ENCODE results near the gene CAPN2. TPM values are rescaled to one million over a fixed set of nuclear protein-coding genes. Genes with fewer than 3 reads are reported as not detected.
"Not testable (repeated sequence)": the region's sequence is repeated elsewhere in the genome, so short reads cannot be mapped to it uniquely, and the experiment has no call there.

The CAPN2 gene
- total RNA-seq, 4 donors from 2014 or later, result 96.5 to 170 (median 117) TPM

GRCh38 chr1:223796210-223796609 is 83.9 kb downstream of the CAPN2 start:
- intact Hi-C loops (cut with DNase I; ENCODE audit: low total_unique reads), result no loop called here
- TF ChIP-seq CTCF (IDR thresholded peaks at IDR 0.05), result no peak
- TF ChIP-seq POLR2A (IDR thresholded peaks at IDR 0.05), result no peak
- H3K4me1 ChIP-seq, result no peaks in the 10 kb centered on the region
- DNase-seq, result no peak
- no peaks in the 10 kb centered on the region for H3K27me3 ChIP-seq
- H3K9me3 ChIP-seq, result no peaks in the 10 kb centered on the region
- no peak overlapping the region for H3K4me3 ChIP-seq
- no peak overlapping the region for H3K27ac ChIP-seq
- no peaks in the 10 kb centered on the region for H3K36me3 ChIP-seq

GRCh38 chr1:223802032-223802431 is 89.7 kb downstream of the CAPN2 start:
- no peak overlapping the region for H3K4me3 ChIP-seq
- no peak overlapping the region for H3K27ac ChIP-seq
- TF ChIP-seq CTCF (IDR thresholded peaks at IDR 0.05) (no peak), POLR2A (IDR thresholded peaks at IDR 0.05) (no peak)
- H3K27me3 ChIP-seq, result no peaks in the 10 kb centered on the region
- DNase-seq, result no peak
- intact Hi-C loops (cut with DNase I; ENCODE audit: low total_unique reads), result no loop called here
- H3K36me3 ChIP-seq, result no peaks in the 10 kb centered on the region
- no peaks in the 10 kb centered on the region for H3K4me1 ChIP-seq
- no peaks in the 10 kb centered on the region for H3K9me3 ChIP-seq

DNA sequence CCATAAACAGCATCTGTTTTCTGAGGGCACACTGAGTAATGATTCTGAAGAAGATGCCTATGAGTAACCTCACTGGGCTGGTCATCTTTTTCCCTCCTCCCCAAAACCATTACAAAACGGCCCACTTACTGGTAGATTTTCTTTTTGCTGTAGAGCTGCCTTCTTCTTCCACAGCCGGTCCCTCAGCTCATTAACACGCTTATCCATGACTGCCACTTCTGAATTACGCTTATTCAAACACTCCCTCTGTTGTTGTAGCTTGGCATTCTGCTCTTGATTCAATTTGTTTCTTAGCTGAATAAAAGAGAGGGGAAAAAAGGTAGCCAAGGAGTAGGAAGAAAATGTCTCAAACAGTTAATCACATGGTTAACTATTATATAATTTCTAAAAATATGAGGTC is 90.3 kb downstream of the CAPN2 start:
- Histone ChIP-seq H3K27me3 (no peaks in the 10 kb centered on the region), H3K4me3 (no peak overlapping the region), H3K36me3 (no peaks in the 10 kb centered on the region), H3K27ac (no peak overlapping the region), H3K4me1 (no peaks in the 10 kb centered on the region), H3K9me3 (no peaks in the 10 kb centered on the region)
- DNase-seq, result no peak
- TF ChIP-seq POLR2A (IDR thresholded peaks at IDR 0.05) (no peak), CTCF (IDR thresholded peaks at IDR 0.05) (no peak)
- intact Hi-C loops (cut with DNase I; ENCODE audit: low total_unique reads), result no loop called here

DNA sequence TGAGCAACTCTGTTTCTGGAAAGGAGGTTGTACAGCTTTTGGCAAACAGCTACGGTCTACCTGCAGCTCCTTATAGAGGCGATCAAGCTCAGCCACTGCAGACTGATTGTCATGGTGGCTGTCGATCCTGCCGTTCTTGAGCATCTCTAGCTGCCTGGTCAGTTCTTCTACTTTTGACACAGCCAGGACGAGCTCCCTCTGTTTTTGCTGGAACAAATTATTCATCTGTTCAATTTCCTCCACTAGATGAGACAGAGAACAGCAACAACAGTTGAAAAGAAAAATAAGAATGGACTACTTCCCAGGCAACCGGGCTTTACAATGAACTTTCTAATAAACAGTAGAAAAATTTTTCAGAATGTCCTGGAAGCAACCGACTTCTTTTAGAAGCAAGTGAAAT is 90.9 kb downstream of the CAPN2 start:
- DNase-seq, result no peak
- no peak overlapping the region for H3K27ac ChIP-seq
- no peak overlapping the region for H3K4me3 ChIP-seq
- no peaks in the 10 kb centered on the region for H3K27me3 ChIP-seq
- H3K4me1 ChIP-seq, result no peaks in the 10 kb centered on the region
- no peaks in the 10 kb centered on the region for H3K36me3 ChIP-seq
- intact Hi-C loops (cut with DNase I; ENCODE audit: low total_unique reads), result no loop called here
- no peak for TF ChIP-seq CTCF (IDR thresholded peaks at IDR 0.05)
- no peak for TF ChIP-seq POLR2A (IDR thresholded peaks at IDR 0.05)
- H3K9me3 ChIP-seq, result no peaks in the 10 kb centered on the region

GRCh38 chr1:223809905-223810304 is 97.6 kb downstream of the CAPN2 start:
- H3K4me3 ChIP-seq; intact Hi-C loops (cut with DNase I; ENCODE audit: low total_unique reads); H3K27ac ChIP-seq; H3K4me1 ChIP-seq; H3K36me3 ChIP-seq; H3K27me3 ChIP-seq; DNase-seq; H3K9me3 ChIP-seq: not testable (repeated sequence)

GRCh38 chr1:223810586-223810985 is 98.2 kb downstream of the CAPN2 start:
- no peaks in the 10 kb centered on the region for H3K9me3 ChIP-seq

More at GRCh38 chr1:223810586-223810985, 98.2 kb downstream of the CAPN2 start:
- Histone ChIP-seq H3K36me3 (no peaks in the 10 kb centered on the region), H3K27ac (no peak overlapping the region), H3K4me1 (peaks cover 0 to 4% of the 10 kb centered on the region in 2 donors), H3K27me3 (no peaks in the 10 kb centered on the region), H3K4me3 (no peak overlapping the region)
- no peak for TF ChIP-seq CTCF (IDR thresholded peaks at IDR 0.05)
- no peak for TF ChIP-seq POLR2A (IDR thresholded peaks at IDR 0.05)
- no peak for DNase-seq
- intact Hi-C loops (cut with DNase I; ENCODE audit: low total_unique reads), result no loop called here
